GM21786 (cell line): ENCODE data around the gene NKX2-8.
A peak's percentile ranks its signal among the peaks of the same experiment; 100 is the strongest.
"Not testable (repeated sequence)": the region's sequence is repeated elsewhere in the genome, so short reads cannot be mapped to it uniquely, and the experiment has no call there.

Experiments
- ATAC-seq: cut with Tn5 transposase; IDR thresholded peaks from one replicate; pipeline ENCODE4 v1.9.1; 2021; ENCODE audit not compliant: unreplicated experiment

NKX2-8 gene

DNA sequence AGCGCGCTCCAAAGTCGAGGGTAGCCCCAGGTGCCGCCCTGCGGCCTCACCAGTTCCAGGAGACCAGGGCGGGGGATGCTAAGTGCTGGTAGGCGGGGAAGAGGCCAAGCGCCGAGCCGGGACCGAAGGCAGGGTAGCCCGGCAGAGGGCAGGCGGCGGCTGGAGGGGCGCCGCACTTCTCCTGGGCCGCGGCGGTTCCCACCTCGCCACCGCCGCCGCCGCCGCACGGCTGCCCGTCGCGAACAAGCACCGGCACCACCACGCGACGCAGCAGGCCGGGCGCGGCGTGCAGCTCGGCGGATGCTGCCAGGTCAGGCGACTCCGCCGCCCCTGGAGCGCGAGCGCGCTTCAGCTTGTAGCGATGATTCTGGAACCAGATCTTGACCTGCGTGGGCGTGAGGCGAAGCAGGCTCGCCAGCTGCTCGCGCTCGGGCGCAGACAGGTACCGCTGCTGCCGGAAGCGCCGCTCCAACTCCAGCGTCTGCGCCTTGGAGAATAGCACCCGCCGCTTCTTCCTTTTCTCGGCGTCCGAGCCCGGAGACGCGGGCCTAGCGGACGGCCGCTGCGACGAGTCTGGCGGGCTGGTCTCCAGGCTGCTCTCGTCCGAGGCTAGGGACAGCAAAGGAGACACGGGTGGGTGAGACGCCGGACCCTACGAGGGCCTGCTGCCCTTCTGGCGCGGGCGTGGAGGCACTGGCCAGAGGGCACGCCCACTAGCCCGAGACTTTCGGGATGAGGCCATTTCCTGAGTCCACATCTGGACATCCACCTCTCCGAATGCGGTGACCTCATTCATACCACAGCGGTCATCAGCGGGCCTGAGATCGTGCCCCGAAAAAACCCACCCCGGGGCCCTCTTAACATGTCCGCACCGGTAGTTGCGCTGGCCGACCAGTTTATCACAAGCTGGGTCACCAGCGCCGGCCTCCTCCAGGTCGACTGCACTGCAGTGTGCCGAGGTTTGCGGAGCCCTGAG lies 1.3 kb downstream of the NKX2-8 start:
- no peak for ATAC-seq

- no peak for ATAC-seq
Observed at GRCh38 chr14:36580141-36580855, 2.1 kb downstream of the NKX2-8 start.

DNA sequence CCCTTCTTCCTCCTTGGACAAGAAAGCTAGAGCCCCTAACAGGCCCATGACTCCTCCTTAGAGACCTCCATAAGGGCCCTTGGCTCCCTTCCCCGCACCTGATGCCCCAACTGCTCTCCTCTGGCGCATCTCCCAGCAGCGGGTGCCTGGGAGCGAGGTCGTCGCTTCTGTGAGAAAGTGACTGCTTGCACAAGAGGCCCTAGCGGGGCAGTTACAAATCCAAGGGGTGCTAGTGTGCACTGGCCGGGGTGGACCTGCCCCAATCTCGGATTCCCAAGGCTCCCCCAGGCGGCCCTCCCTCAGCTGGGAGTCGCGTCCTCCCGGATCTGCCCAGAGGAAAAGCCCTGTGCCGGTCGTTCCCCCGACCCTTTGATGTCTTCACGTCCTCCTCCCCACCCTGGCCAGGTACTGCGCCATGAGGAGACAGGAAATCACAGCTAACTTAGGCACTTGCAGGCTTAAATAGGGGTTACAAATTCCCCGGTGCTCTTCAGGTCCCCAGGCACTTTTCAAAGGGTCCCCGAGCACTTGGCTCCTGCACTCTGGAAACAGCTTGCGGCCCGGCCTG lies 2.8 kb downstream of the NKX2-8 start:
- no peak for ATAC-seq

GRCh38 chr14:36579001-36579555 lies 3.3 kb downstream of the NKX2-8 start:
- ATAC-seq, result no peak

GRCh38 chr14:36570065-36570464 lies 12.3 kb downstream of the NKX2-8 start:
- no peak for ATAC-seq

DNA sequence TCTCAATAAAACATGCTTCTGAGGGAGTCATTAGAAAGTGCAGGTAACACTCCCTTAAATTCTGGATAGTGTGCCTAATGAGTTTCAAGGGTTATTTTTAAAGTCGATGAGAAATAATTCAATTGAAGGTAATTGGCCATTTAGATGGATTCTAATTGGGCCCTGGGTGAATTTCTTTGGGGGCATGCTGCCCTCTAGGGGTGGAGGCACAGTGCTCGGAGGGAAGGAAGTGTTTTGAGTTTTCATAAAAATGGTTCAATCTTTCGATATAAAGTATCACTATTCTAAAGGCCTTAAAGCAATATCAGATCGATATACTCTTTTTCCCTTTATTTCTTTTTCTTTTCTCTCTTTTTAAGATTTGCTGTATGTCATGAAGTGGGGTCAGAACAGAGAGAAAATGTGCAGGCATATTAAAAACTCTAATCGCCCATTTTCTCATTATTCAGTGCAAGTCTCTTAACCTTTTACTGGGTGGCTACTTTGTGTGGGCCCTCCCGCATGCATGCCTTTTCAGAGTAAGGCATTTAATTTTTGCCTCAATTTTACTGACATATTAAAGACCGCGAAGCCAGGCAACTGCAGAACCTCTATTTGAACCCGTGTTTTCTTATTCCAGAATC lies 25.5 kb downstream of the NKX2-8 start:
- peak; percentile 47 for ATAC-seq

GRCh38 chr14:36555998-36556743 lies 26.2 kb downstream of the NKX2-8 start:
- ATAC-seq, result no peak

DNA sequence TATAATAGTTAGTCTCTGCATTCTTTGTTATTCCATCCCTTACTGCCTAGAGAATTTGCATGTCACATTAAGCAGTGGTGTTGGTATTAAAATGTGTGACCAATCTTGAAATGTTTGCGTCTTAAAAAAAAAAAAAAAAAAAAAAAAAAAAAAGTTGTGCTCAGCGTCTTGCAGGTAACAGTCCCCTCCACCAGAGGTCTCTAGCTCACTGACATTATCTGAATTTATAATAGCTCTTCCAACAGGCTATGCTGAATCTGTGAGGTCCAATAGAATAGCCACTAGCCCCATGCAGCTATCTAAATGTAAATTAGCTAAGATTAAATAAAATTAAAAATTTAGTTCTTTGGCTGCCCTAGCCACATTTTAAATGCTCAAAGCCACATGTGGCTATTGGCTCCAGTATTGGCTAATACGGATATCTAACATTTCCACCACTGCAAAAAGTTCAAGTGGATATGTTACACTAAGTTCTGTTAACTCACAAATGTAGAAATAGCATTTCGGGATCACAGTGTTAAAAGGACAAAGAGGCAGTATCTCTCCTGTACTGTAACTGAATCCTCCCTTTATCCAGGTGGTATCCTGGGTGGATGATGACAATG lies 28.7 kb downstream of the NKX2-8 start:
- no peak for ATAC-seq

DNA sequence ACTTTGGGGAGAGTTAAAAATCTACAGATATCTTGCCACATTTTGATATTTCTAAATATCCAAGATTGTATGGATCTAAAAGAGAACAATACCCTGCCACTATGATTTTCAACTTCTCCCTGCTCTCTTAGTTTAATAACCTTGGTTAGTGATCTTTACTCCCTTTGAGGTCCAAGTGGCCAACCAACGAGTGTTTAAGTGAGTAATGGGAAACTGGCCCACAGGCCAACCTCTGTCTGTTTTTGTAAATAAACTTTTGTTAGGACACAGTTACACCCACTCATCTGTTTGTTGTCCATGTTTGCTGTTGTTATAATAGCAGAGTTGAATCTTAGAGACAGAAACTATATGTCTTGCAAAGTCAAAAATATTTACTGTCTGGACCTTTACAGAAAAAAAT lies 31.5 kb downstream of the NKX2-8 start:
- no peak for ATAC-seq

DNA sequence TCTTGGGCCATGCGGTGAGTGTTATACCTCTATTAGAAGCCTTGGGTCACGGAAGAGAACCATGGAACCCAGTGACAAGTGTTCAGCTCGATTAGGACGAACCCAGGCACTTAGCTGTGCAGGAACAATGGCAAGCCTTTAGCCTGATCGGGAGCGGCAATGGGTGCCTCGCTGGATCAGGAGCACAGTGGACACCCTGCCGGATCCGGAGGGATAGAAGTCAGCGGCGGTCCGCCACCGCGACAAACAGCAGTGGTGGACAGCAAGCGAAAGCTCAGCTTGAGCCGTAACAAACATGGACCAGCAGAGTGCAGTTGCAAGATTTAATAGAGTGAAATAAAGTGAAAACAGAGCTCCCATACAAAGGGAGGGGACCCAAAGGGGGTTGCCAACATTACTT lies 38.1 kb downstream of the NKX2-8 start:
- not testable (repeated sequence) for ATAC-seq

- ATAC-seq, result no peak
Observed at GRCh38 chr14:36538051-36538450, 44.4 kb downstream of the NKX2-8 start.
